ENCODE results near the gene C1orf115.
"Not testable (repeated sequence)": the region's sequence is repeated elsewhere in the genome, so short reads cannot be mapped to it uniquely, and the experiment has no call there.

The C1orf115 gene, protein sequence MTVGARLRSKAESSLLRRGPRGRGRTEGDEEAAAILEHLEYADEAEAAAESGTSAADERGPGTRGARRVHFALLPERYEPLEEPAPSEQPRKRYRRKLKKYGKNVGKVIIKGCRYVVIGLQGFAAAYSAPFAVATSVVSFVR

DNA sequence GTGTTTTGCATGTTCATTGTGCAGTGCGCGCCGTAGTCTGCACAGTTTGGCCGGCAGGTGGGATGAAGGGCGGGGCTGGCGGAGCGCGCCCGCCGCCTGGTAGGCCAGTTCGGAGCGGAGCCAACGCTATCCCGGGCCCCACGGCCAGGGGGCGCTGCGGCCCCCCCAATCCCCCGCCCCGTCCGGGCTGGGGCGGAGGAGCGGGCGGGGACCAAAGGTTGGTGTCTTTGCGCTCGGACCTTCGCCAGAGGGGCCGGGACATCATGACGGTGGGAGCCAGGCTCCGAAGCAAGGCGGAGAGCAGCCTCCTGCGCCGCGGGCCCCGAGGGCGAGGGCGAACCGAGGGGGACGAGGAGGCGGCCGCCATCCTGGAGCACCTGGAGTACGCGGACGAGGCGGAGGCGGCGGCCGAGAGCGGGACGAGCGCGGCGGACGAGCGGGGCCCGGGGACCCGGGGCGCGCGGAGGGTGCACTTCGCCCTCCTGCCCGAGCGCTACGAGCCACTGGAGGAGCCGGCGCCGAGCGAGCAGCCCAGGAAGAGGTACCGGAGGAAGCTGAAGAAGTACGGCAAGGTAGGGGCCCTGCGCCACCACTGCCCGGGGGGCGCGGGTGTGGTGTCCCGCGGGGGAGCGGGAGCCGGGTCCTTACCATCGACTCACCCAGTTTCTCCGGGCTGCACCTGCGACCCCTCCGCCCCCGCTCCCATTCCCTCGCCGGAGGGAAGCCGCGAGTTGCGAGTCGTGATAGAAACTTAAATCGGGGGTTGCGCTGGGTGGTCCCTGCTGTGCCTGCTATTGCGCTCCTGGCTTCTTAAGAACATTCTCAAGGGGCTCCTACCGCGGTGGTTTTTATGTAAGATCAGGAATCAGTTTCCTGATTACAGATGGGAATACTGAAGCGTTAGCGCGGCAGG is at the start of gene C1orf115:
C1orf115 (plus strand) TSS at position 224 of the 913 bp plus-strand sequence; CDS start at position 264, 40 bp downstream.
- DNase-seq (ENCODE audit: low spot score): peak; percentile 69

DNA sequence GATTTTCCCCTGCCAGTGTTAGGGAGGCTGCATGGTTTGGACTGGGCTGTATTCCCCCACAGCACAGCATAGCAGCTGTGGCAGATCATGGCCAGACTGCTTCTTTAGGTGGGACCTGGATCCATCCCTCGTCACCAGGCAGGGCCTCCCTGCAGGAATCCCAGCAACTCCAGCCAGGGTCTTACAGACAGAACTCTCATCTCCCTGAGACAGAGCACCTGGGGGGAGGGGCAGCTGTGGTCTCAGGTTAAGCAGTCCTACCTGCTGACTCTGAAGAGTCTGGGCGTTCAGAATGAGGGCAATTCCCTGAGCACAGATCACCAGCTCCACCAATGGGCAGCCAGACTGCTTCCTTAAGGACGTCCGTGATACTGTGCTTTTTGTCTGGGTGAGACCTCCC is 47.9 kb upstream of the C1orf115 start:
- DNase-seq (ENCODE audit: low spot score): no peak

DNA sequence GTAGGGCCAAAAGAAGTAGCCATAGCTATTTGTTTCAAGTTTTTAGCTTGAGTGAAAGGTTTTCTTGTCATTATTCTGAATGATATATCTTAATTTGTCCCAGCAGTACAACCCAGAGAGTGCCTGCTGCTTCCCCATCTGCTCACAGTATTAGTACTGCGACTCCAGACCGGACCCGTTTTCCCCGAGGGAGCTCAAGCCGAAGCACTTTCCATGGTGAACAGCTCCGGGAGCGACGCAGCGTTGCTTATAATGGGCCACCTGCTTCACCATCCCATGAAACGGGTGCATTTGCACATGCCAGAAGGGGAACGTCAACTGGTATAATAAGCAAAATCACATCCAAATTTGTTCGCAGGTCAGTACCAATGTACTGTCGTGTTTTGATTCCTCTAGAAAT is 37.2 kb upstream of the C1orf115 start:
- DNase-seq (ENCODE audit: low spot score): no peak

DNA sequence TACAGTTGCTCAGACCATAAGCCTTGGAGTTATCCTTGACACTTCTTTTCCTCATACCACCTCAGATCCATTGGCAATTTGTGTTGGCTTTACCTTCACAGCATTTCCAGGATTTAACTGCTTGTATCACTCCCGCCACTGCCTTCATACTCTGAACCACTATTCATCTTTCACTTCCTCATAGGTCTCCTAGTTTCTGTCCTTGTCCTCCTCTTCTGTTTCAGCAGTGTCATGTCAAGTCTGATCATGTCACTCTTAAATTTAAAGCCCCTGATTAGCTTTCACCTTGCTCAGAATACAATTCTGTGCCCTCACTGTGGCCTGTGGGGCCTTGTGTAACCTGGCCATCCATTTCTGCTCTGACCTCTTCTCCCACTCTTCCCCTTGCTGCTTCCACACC is 34.7 kb upstream of the C1orf115 start:
- no peak for DNase-seq (ENCODE audit: low spot score)

DNA sequence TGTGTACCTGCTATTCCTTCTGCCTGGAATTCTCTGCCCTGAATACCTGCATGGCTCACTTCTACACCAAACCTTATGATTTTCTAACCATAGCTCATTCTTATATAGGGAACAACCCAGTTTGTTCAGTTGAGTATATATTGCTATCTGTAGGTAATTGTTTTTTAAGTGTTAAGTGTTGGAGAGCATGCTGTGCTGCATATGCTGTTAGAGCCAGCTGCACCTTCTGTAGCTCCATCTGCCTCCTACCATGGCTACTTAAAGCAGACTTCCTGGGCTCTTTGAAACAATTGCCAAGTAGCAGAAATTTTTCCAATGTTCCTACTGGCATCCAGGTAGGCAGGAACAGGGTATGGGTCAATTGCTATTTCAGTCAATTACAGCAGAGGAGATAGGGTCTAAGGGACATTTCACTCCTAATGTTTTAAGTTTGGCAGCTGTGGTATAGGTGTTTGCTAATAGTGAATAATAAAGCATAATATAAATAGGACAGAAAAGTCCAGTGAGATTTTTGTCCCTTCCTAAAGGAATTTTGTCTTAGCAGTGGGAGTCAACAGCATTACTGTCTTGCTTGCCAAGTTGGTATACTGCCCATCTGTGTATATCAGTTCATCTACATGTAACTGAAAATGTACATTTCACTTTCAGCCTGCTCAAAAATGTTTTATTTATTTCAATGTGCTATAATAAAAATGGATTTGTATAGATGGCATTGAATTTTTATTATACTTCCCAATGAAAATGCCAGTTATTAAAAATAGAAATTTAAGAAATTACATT is 34.0 kb upstream of the C1orf115 start:
- DNase-seq (ENCODE audit: low spot score): no peak

DNA sequence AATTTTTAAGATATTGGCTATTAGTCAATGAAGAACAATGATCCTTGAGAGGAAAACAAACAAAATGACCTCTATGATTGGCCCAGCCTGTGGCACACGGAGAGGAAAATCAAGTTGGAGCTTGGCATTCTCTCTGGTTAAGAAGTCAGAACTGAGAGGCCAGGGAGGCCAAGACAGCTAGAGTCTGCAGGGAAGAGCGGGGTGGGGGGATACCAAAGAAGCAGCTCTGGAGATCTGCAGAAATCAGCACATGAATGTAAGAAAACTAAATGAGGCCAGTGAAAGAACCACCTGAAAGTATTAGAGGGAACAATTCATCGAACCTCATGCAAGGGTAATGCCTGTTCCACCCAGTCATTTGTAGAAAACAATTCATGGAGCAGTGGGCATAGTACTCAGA is 23.8 kb upstream of the C1orf115 start:
- DNase-seq (ENCODE audit: low spot score): no peak

DNA sequence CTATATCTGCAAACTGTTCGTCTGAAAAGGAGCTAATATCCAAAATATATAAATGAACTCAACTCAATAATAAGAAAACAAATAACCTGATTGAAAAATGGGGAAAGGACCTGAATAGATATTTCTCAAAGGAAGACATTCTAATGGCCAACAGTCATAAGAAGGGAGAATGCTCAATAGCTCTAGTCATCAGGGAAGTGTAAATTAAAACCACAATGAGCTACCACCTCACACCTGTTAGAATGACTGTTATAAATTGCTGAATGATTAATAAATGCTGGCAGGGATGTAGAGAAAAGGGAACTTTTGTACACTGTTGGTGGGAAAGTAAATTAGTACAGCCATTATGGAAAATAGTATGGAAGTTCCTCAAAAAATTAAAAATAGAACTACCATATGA is 21.2 kb upstream of the C1orf115 start:
- DNase-seq (ENCODE audit: low spot score): no peak

DNA sequence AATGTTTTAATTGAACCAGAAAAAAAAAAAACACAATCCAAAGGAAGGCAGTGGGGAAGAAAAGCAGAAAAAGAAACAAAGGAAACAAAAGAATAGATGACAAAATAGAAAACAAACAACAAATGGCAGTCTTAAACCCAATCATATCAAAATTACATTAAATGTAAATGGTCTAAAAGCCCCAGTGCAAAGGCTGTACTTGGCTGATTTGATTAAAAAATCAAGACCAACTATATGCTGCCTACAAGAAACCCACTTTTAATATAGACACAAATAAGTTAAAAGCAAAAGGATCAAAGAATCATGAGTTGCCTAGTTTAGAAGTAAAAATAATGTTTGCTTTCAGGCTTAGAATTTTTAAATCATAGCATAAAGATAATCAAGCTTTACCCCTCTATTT is 19.8 kb upstream of the C1orf115 start:
- DNase-seq (ENCODE audit: low spot score): no peak

DNA sequence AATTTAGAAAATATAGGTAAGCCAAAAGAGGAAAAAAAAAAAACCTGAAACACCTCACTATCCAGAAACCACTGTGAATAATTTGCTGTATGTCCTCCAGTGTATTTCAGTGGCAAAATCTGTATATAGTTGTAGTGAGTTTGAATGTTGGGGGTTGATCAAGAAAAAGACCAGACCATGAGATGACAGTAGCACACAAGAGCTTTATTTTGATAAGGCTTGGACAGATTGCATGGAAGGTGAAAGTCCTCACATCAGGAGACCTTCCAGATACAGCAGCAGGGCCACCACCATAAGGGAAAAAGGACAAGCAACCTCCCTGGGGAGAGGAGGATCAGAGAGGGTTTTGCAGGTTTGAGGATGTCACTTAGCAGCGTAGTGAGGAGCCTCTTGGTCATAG is 16.2 kb upstream of the C1orf115 start:
- no peak for DNase-seq (ENCODE audit: low spot score)

DNA sequence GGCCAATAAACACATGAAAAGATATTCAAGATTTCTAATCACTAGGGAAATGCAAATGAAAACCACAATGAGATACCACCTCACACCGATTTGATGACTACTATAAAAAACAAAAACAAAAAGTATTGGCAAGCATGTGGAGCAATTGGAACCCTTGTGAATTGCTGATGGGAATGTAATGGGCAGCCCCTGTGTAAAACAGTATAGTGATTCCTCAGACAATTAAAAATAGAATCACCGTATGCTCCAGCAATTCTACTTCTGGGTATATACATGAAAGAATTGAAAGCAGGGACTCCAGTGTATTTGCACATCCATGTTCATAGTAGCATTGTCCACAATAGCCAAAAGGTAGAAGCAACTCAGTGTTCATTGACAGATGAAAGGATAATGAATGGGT is 12.9 kb upstream of the C1orf115 start:
- DNase-seq (ENCODE audit: low spot score): no peak

DNA sequence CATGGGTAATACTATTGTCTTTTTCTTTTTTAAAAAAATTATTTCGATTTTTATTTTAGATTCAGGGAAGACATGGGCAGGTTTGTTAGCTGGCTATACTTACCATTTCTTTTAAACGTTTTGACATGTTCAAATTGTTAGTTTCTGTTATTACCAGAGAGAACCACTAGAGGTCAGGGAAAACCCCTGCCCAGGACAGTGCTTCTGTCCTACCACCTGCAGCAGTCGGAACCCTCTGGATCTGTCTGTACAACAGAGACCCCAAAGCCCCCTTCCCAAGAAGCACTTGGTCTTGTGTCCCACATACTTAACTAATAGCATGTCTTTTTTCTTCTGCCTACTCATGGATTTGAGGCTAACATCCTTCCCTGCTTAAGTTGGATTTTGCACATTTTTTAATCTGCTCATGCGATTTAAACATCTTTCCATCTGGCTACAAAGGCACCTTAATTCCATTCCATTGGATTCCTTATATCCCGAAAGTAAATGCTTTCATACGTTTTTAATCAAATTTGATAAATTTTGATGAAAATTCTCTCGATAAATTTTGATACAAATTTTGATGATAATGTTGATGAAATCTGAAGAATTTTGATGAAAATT is 10.0 kb upstream of the C1orf115 start:
- peak; percentile 33 for DNase-seq (ENCODE audit: low spot score)

DNA sequence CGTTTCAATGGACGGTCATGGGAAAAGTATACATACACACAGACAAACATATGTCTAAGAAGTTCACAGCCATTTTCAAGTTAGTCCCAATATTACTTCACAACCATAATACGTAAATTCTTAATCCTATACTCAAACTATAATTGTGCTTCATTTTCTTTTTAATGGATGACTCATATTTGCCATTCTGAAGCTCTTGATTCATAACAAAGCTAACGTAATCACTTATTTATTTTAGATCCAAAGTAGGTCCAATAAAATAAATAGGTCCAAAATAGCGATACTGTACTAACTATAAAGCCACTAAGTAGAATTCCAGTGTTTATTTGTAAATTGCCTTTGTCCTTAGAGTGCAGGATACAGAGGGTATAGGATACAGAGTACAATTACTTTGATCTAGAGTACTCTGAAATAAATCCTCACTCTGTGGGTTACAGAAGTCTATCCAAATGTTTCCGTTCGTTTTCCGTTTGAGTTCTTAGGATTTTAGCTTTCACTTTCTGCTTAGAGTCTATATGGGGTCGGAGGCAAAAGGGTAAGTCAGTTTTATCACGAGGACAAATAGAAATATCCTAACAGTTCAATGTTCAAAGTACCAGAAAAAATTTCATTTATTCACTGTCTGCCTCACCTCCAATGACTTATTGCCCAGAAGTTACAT is 8.8 kb upstream of the C1orf115 start:
- no peak for DNase-seq (ENCODE audit: low spot score)

DNA sequence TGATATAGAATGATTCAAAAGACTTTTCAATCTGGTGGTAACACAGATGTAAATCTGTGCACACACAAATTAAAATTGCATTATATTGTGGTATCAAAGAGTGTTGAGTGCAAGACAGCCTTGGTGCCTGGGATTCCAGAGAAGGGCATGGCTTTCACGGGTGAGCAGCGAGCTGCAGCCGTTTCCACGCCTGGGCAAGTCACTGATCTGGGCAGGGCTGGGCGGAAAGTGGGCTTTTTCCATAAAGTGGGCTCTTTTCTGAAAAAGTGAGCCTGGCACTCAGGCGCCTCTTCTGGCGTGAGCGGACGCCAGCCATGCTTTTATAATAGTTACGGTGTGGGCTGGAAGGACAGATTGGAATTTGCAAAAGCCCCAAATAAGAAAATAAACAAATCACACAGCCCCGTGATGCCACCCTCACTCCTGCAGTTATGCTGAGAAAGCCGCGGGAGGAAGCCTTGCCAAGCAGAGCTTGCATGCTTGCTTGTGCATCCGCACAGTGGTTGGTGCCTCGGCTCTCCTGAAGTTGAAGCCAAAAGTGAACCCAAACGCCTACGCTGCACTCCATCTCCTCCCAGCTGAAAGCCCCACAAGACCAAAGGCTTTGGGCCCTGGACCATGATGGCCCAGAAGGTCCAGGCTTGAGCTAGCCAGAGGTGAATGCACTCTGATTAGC is 7.1 kb upstream of the C1orf115 start:
- DNase-seq (ENCODE audit: low spot score): no peak

DNA sequence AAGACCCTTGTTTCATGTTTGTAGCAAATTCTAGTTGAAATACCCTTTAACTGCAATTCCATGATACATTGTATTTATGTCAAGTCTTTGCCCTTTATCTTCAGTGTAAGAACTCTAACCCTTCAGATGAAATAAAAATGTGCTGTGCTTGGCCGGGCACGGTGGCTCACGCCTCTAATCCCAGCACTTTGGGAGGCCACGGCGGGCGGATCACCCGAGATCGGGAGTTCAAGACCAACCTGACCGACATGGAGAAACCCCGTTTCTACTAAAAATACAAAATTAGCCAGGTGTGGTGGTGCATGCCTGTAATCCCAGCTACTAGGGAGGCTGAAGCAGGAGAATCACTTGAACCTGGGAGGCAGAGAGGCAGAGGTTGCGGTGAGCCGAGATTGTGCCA is 6.4 kb upstream of the C1orf115 start:
- not testable (repeated sequence) for DNase-seq (ENCODE audit: low spot score)

DNA sequence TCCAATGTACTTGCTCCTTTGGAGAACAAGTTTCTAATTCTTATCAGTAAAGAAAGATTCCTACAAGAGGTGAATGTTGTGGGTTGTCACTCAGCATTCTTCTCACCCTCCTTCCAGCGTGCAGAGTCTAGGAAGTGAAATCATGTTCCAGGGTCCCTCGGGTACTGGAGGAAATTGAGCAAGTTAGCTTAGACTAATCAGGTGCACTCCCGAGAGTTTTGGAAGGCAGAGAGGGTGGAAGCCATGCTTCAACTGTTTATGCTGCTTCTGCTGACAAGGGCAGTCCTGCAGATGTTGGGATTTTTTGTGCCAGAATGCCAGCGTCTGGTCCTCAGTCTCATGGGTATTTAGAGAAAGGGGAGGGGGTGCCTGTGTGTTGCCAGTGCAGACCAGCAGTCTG is 5.3 kb upstream of the C1orf115 start:
- no peak for DNase-seq (ENCODE audit: low spot score)

DNA sequence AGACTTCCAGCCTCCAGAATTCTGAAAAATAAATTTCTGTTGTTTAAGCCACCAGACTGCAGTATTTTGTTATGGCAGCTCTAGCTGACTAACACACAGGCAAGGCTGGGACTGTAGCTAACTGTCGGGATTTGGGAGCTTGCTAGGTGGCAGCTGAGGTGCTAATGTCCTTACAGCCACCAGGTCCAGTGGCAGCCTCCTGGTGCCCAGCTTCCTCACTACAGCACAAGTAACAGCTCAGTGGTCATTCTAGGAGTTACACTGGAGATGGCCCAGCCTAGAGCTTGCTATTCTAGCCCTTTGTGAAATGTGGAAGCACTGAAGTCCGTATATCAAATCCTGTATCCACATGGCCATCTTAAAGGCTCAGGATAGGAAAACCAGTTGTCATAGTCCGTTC is 4.3 kb upstream of the C1orf115 start:
- DNase-seq (ENCODE audit: low spot score): no peak

DNA sequence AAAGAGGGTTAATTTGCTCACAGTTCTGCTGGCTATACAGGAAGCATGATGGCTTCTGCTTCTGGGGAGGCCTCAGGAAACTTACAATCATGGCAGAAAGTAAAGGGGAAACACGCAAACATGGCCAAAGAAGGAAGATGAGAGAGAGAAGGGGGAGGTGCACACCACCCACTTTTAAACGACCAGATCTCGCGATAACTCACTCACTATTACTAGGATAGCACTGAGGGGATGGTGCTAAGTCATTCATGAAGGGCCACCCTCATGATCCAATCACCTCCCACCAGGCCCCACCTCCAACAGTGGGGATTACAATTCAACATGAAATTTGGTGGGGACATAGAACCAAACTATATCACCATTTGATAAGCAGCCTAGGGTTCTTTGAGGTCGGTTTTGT is 2.4 kb upstream of the C1orf115 start:
- no peak for DNase-seq (ENCODE audit: low spot score)

DNA sequence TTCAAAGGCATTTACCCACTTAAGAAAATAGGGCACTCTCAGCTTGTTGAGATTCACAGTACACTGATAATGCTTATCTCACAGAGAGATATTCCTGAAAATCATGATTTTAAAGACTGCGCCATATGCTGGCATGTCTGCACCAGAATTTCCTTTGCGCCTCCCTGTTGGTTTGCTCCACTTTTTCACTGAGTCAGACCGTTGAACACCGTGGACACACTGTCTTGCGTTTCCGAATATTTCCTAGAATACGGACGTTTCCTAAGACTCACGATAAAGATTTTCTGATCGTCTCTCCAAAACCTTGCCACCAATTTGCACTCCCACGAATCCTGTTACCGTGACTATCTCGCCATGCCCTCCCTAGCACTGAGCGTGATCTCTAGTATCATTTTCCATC is 497 bp upstream of the C1orf115 start:
- no peak for DNase-seq (ENCODE audit: low spot score)

DNA sequence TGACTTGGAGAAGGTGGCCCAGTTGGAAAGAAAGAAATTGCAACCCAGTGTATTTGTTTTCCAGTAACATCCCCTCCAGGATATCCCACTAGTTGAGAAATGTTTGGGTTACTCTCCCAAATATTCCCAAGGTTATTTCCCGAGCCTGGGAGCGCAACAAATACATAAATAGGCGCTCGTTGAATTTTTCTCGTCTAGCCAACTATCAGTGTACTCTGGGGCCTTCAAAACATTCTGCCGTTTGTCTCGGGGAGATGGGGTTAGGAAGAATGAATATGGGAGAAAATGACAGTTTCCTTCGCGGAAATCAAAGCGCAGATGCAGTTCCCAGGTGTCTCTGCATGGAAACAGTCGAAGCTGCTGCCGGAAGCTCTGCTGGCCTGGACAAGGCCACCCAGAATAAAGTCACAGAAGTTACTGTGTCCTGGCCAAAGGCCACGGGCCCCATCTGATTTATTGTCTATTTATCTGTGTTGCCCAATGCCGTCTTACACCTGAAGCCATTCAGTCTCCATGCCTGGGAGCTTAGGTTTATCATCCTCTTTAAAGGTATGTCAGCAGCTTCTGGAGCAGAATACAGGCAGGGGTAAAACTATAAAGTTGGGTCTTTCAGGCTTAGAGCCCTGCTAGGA is 1.0 kb downstream of the C1orf115 start:
- DNase-seq (ENCODE audit: low spot score): no peak

DNA sequence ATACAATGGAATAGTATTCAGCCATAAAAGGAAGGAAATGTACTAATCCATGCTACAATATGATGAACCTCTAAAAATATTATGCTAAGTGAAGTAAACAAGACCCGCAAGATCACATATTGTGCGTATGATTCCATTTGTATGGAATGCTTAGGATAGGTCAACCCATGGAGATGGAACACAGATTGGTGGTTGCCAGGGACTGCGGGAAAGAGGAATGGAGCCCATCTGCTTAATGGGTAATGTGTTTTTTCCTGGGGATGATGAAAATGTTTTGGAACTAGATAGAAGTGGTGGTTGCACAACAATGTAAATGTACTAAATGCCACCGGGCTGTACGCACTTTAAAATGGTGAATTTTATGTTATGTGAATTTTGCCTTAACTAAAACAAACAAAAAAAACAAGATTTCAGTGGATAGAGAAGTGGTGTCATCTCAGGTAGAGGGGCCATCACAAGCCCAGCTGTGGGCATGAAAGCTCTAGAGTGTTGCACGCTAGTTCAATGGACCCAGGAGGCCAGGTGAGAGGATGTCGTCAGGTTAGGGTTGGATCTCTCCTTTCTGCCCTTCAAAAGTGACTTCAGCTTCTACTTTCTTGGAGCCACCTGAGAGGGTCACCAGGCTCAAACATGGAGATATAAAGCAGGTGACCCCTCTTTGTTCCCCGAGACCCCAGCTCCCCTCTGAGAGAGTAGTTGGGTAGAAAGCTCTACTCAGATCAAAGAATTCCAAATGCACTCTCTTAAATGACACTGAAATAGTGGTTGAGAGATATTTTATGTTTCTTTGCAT is 2.5 kb downstream of the C1orf115 start:
- no peak for DNase-seq (ENCODE audit: low spot score)
